ENCODE measurements around the gene BMAL1.

DNA sequence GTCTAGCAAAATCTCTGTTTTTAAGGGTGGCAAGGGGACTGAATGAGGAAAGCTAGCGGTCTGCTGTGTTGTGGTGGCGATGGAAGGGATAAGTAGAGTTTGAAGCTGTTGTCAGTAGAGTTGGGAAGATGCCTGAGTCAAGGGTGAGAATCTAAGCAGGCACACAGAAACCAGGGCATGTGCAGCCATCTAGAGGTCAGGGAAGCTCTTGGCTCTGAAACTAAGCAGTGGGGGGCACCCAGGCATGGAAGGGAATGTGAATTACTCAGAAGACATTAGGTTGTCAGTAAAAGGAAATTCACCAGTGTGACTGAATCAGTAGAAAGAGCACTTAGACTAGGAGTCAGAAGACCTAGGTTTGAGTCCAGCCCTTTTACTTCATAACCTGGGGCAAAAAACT is 15.4 kb downstream of the BMAL1 start:
- TF ChIP-seq POLR2A (IDR thresholded peaks at IDR 0.05; ENCODE audit: low read depth, low read length) (no peak), TAF1 (IDR thresholded peaks at IDR 0.05; ENCODE audit: borderline replicate concordance, low read depth, low read length) (no peak)
